ENCODE measurements around the gene CDH2.

- TF ChIP-seq POLR2AphosphoS5 (IDR thresholded peaks at IDR 0.05; ENCODE audit: borderline replicate concordance, low read depth, low read length) (no peak), EZH2 (IDR thresholded peaks at IDR 0.05) (no peak)
Observed at GRCh38 chr18:28168725-28169124, 8.2 kb downstream of the CDH2 start.

Data from SK-N-MC (cell line).